GM10847 (cell line): ENCODE results near the gene SCAANT1.

Experiments used
- POLR2A ChIP-seq: IDR thresholded peaks from 2 replicates; pipeline ENCODE4 v1.6.1; 2011; ENCODE audit not compliant: insufficient read length; ENCODE audit errors: extremely low read depth

Gene SCAANT1

GRCh38 chr3:63863150-63864007 is 48.8 kb downstream of the SCAANT1 start, which contains the start of the genes ATXN7 and THOC7:
Gene ATXN7 (plus strand): TSS chr3:63863867. CDS start chr3:63912599, 48,732 bp downstream.
Gene THOC7 (minus strand): TSS chr3:63863805. CDS start chr3:63863790, 15 bp downstream.
- peak; percentile 50 for TF ChIP-seq POLR2A

DNA sequence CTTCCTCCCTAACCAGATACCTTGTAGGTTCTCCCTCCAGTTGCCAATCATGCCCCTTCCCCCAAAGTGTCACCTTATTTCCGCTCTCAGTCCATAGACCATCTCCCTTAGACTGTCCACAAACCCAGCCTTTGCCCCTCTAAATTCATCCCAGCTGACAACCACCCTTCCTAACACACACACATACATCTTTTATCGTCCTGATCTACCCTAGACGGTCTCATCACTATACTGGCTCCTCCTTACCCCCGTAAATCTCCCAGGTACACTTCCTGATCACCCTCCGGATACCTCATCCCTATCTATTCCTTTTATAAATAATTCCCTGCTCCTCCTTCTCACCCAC is 49.4 kb downstream of the SCAANT1 start:
- TF ChIP-seq POLR2A, result no peak
